ENCODE data around the gene MYO1B.

Gene MYO1B

DNA sequence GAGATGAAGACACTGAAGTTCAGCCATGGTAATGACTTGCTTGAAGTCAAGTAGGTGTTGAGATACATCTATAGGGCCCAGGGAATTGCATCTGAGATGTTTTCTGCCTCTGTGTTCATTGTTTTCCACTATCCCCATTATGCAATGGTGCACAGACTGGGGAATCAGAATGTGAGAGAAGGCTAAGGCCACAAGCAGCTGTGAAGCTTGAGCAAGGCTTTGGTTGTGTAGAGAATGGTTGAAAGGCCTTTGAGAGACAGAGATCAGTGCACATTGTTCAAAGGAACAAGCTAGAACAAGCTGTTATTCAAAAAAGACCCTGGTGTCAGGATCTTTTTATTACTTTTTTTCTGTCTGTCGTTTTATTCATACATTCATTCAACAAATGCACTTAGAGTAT is 82.3 kb downstream of the MYO1B start:
- DNase-seq, result no peak

GRCh38 chr2:191328150-191328809 is 83.1 kb downstream of the MYO1B start:
- DNase-seq, result no peak

DNA sequence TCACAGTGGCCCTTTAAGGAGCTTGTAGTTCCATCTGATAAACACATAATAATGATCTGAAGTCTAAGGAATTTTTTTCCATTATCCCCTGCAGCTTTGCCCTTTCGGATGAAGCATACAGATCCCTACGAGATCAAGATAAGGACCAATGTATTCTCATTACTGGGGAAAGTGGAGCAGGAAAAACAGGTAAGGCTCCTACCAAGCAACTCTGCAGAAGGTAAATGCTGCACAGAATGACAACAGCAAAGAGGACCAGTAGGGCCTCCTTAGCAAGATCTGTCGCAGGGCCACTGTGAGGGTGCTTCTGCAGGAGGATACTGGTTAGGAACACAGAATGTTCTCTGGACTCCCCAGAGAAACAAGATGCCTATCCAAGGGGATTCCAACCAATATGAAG is 84.6 kb downstream of the MYO1B start:
- DNase-seq, result no peak

DNA sequence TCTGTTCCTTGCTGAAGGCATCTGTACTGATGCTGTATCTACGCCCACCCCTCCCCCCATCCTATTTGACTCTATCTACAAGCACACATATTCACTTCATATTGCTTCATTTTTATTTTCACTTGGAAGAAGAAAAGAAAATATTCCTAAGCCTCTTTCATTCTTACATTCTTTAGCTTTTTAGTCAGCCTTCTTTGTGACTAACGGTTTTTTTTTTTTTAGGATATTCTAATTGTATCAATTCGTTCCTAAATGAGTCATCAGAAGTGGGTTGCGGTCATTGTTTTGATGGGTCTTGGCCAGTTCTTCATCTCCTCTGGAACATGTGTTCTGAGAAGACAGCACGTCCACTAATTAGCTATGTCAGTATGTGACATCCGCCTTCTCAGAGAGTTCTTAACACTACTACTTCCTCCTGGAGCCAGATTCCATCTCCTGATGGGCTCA is 88.7 kb downstream of the MYO1B start:
- no peak for DNase-seq

- DNase-seq, result no peak
Measured at GRCh38 chr2:191335875-191336464, 90.8 kb downstream of the MYO1B start.

DNA sequence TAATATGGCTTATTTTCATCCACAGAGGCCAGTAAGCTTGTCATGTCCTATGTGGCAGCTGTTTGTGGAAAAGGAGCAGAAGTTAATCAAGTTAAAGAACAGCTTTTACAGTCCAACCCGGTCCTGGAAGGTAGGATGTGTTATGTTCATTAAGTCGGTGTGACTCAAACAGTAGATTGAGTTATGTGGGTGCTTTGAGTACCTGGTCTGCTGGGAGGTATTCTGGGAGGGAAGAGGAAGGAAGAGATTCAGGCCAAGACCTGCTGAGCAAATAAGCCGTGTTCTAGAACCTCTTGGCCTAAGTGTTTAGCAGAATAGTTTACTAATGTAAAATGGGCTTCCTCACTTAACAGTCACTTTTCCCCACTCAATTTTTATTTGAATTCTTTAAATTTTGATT is 96.2 kb downstream of the MYO1B start:
- DNase-seq, result no peak

DNA sequence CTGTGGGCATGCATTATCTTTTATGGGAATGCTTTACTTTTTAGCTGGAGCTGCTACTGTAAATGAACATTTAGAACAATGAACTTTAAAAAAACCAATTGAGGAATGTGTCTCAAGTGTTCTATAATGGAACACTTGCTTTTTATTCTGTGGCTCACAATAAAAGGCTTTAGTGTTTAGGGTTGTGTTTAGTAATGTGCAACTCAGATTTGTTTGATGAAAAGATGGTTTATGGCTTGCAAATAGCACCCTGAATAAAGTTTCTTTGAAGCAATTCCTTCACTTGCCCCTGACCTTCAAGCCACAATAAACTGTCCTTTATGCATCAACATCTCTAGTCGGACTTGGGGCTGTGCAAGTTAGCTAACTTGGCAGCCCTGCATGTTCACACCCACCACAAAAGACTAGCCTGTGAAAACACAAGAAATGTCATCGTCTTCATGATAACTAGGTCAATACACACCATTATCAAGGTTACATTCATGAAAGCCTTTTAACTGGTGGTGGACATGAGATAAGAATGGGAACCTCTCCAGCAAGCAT is 98.7 kb downstream of the MYO1B start:
- DNase-seq, result no peak

DNA sequence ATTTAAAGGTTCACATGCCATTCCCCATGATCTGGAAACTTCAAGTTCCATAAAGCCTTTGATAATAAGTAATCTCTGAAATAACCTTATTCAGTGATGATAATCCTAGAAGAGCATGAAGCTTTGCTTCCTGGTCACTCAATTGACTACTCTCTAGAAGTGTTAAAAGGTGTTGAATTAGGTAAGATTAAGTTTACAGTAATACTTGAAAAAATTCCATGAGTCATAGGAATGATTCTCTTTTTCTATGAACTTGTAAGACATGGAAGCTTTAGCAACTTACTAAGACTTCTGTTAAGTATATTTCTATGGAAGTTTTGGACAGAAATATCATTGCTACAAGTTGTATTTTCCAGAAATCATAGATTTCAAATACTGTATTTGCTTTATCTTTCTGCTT is 100.6 kb downstream of the MYO1B start:
- no peak for DNase-seq

- no peak for DNase-seq
Measured at GRCh38 chr2:191347154-191347553, 102.0 kb downstream of the MYO1B start.

DNA sequence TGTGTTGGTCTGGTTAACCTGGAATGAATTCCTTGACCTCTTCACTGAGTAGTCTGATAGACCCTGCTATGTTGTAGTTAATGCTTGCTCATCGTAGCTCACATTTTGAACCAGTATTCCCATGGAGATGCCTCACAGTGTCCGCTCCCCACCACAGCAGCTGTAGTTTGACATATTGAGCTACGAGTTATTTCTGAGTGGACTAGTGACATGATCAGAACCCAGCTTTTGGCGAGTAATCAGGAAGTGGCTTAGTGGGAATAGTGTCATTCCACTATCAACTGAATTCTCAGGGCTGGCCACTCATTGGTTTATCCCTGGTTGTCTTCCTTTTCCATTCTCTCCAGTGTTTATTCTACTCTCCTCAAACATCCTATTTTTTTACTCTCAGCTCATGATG is 102.7 kb downstream of the MYO1B start:
- DNase-seq, result no peak

DNA sequence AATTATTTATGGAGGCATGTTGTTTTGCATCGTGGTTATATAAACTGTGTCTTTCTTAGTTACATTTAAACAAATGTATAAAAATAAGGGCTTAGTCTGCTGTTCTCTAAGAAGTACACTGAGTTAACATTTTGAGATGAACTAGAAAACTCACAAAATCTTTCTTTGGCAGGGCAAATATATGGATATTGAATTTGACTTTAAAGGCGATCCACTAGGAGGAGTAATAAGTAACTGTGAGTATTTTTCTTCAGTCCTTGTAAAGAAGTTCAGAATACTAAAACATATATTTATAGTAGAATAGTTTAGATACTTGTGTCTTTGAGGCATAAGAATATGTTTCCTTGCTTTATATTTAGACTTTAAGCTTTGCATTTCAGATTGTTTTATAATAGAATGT is 104.8 kb downstream of the MYO1B start:
- DNase-seq, result no peak

DNA sequence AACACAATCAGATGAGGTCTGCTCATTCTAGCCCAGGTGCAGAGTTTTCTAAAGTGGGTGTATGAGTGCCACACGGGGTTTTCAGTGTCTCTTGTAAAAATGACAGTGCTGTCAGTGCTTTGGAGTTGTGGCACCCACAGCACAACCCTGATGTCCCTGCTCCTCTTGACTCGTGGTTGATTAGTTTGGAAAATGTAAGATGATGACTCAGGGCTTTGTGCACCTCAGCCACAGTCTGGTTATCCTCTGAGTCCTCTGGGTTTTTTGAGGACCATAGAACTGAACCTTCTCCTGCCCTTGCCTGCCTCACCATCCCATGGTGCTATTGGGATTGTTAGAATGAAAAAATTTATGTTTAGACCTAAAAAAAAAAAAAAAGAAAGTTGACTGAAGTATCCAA is 105.6 kb downstream of the MYO1B start:
- DNase-seq, result no peak

GRCh38 chr2:191351298-191351697 is 106.1 kb downstream of the MYO1B start:
- DNase-seq, result no peak

GRCh38 chr2:191351921-191352320 is 106.7 kb downstream of the MYO1B start:
- no peak for DNase-seq

- DNase-seq, result no peak
Measured at GRCh38 chr2:191352536-191352935, 107.3 kb downstream of the MYO1B start.

DNA sequence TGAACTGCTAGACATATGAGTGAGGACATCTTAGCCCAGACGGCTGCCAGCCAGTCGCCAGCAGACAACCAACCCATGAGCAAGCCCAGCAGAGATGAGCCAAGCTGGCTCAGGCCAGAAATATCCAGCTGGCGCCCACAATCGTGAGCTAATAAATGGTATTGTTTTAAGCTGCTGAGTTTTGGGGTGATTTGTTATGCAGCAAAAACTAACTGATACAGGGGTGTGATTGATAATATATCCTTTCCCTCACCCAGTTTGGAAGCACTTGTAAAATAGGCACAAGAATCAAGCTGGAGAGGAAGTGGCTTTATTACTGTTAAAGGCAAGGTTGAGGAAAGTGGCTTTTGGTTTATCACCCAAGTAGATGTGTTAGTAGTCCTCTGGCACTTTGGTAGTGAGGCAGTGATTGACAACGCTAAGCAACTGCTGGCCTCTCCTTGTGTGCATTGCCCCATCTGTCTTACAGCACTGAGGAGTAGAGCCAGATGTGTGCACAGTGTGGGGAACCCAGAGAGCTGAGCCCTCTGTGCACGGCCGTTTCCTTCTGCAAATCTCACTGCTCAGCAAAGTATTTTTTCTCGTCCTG is 110.1 kb downstream of the MYO1B start:
- DNase-seq, result peak; percentile 4

DNA sequence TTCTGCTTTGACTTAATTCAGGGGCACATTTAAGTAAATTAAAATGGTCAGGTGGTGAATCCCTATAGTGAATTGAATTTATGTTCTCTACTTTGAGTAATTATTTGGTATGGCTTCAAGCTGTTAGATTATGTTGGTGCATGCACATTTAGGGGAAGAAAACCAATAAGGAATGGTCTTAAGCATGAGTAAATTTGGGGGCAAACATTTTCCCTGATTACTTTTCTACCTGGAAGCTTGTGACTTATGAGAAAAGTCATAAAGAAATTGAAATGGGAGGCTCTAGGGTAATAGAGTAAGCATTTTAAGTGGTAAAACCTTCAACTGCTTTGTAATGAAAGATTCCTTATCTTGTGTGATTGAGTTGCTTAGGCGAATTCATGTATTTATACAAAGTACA is 112.5 kb downstream of the MYO1B start:
- DNase-seq, result no peak

DNA sequence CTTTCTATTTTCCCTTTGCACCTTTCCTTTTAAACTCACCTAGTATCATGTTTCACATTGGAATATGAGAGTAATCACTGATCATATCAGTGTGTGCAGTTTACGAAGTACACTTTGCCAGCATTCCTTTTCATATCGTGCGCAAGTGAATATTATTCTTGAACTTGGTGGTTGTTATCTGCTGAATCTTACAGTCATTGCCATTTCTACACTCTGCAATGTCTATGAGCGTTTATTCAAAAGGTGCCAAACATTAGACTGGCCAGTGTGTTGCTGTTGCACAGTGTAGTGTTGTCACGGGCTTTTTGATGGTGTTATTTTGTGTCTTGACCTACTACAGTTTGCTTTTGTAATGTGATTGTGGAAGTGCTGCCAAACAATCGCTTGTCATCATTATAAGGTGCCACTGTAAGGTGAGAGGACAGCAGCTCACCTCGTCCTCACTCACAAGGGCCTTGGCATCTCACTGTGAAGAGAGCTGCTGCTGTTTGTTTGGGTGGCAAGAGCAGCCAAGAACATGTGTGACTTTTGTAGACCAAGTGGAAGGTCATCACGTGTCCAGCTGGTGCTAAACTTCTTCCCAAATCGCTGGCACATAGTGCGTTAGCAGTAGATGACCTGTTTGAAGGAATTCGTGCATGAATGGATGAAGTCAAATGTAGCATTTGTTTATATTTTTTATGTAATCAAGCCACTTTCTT is 113.3 kb downstream of the MYO1B start:
- no peak for DNase-seq

GRCh38 chr2:191359133-191359532 is 113.9 kb downstream of the MYO1B start:
- DNase-seq, result no peak

DNA sequence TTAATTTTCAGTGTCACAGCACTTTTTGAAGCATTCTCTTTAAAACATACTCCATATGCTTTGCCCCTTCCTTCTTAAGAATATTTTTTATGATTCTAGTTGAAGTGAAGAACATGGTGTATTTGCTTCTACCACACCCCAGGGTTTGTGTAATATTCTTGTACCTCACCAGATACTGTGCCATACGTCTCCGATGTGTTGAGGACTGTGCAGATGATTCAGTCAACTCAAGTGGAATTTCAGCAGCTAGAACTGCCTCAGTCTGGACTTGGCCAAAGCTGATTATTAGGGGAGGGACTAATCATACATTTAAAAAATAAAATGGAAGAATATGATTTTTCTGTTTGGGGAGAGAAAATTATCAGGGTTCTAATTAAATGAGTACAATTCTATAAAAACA is 115.7 kb downstream of the MYO1B start:
- DNase-seq, result no peak

GRCh38 chr2:191362841-191363240 is 117.6 kb downstream of the MYO1B start:
- no peak for DNase-seq

- no peak for DNase-seq
Measured at GRCh38 chr2:191363267-191363666, 118.1 kb downstream of the MYO1B start.

DNA sequence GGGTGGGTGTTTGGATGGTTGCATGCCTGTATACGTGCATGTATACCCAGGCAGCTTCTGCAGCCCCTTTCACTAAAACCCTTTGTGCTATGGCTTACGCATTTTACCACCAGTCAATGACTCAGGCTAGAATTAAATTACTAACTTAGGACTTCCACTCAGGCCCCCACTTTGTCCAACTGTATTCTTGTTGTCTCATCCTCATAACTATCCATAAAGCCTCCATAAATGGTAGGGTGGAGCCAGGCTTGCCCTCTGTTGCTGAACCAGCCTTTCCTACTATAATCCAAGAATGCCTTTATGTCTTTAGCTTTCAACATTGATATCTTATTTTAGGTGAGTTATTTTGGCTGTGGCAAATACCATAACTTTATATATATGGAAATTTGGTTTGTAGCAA is 119.9 kb downstream of the MYO1B start:
- DNase-seq, result no peak

DNA sequence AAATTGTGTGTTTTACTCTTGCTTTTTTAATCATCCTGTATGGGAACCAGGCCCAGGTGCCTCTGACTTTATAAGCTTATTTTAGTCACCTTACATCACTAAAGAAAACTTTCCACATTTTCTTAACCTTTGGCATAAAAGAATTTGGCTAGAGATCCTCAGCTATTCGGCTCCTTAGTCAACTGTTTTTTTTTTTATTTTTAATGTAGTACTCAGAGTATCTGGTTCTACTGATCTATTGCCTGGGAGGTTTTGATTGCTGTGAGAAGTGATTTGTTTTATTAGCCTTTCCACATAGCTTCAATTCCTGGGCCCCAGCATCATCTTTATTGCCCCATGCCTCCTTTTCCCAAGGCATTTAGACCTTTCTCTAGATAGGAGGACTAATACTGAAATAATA is 121.0 kb downstream of the MYO1B start:
- DNase-seq, result no peak
